Fibroblast of lung (primary cell): ENCODE data around the gene WDR46. TPM values are rescaled to one million over a fixed set of nuclear protein-coding genes. Genes with fewer than 3 reads are reported as not detected.
"Not testable (repeated sequence)": the region's sequence is repeated elsewhere in the genome, so short reads cannot be mapped to it uniquely, and the experiment has no call there.

ENCODE experiments used
- DNase-seq, 2 donors: peaks; one replicate each; pipeline versions ENCODE4 v3.0.0 to v3.0.0-alpha.2; 2010; ENCODE audit warnings: low read depth in 2 of 2
- H2AFZ ChIP-seq: 2 replicates; pipeline ENCODE4 v1.5.1; 2012; ENCODE audit warnings: low read length, control low read depth, inconsistent platforms
- H3K27ac ChIP-seq: 2 replicates; pipeline ENCODE4 v1.5.1; 2011; ENCODE audit warnings: low read length, control low read depth; ENCODE audit not compliant: insufficient read depth
- H3K27me3 ChIP-seq: 2 replicates; pipeline ENCODE4 v1.5.1; 2011; ENCODE audit warnings: mild to moderate bottlenecking, low read length; ENCODE audit not compliant: control insufficient read depth, insufficient read depth
- H3K36me3 ChIP-seq: 2 replicates; pipeline ENCODE4 v1.5.1; 2011; ENCODE audit warnings: low read length; ENCODE audit not compliant: control insufficient read depth, insufficient read depth
- H3K4me1 ChIP-seq: 2 replicates; pipeline ENCODE4 v1.5.1; 2011; ENCODE audit warnings: low read length; ENCODE audit not compliant: control insufficient read depth, insufficient read depth; ENCODE audit errors: extremely low read depth
- H3K4me2 ChIP-seq: 2 replicates; pipeline ENCODE4 v1.5.1; 2011; ENCODE audit warnings: low read length, control low read depth; ENCODE audit not compliant: insufficient read depth; ENCODE audit errors: extremely low read depth
- H3K4me3 ChIP-seq, 4 experiments: fragments of 200-600 bp in 1 of 4; sonication (generic) in 1 of 4; replicated peaks in 1 of 4; 2 replicates each; pipeline ENCODE4 v1.5.1; 2011 to 2016; ENCODE audit warnings: low read length in 4 of 4, low read depth in 3 of 4, mild to moderate bottlenecking in 3 of 4, control low read depth in 2 of 4, inconsistent platforms in 1 of 4, mixed read lengths in 1 of 4; ENCODE audit not compliant: insufficient read depth in 1 of 4; ENCODE audit errors: control extremely low read depth in 1 of 4
- H3K79me2 ChIP-seq: 2 replicates; pipeline ENCODE4 v1.5.1; 2012; ENCODE audit warnings: mild to moderate bottlenecking, low read length, inconsistent platforms; ENCODE audit not compliant: control insufficient read depth, insufficient read depth
- H3K9ac ChIP-seq: 2 replicates; pipeline ENCODE4 v1.5.1; 2011; ENCODE audit warnings: mild to moderate bottlenecking, low read length, control low read depth; ENCODE audit not compliant: insufficient read depth
- H3K9me3 ChIP-seq: 2 replicates; pipeline ENCODE4 v1.5.1; 2012; ENCODE audit warnings: low read depth, low read length; ENCODE audit not compliant: control insufficient read depth, insufficient read depth
- H4K20me1 ChIP-seq: 2 replicates; pipeline ENCODE4 v1.5.1; 2011; ENCODE audit warnings: low read length; ENCODE audit not compliant: control insufficient read depth, insufficient read depth; ENCODE audit errors: extremely low read depth
- EZH2 ChIP-seq: IDR thresholded peaks from 2 replicates; pipeline ENCODE4 v1.5.1; 2012; ENCODE audit warnings: low read length, control low read depth, mild to moderate bottlenecking; ENCODE audit errors: missing control alignments
- polyA plus RNA-seq, 2 donors: library from polyadenylated mRNA; depleted of rRNA in 1 of 2; stranded (reverse) in 1 of 2; unstranded in 1 of 2; fragments of >200 nt; gene quantifications; 2 replicates each; pipeline ENCODE4 v1.2.1, GENCODE V29; 2011 to 2012; ENCODE audit warnings: missing spikeins in 1 of 2
- total RNA-seq: library from RNA; depleted of rRNA; stranded (reverse); fragments of >200 nt; gene quantifications from 2 replicates; pipeline ENCODE4 v1.2.1, GENCODE V29; 2014
- TF ChIP-seq, protein P1 (sequence below), 2 donors: IDR thresholded peaks in 1 of 2; conservative IDR thresholded peaks in 1 of 2; 1 replicate in 1 of 2; 2 replicates in 1 of 2; pipeline ENCODE4 v1.5.1; 2011 to 2012; ENCODE audit warnings: low read length in 2 of 2, control low read depth in 1 of 2, inconsistent platforms in 1 of 2, low read depth in 1 of 2, mild to moderate bottlenecking in 1 of 2

The WDR46 gene
- total and polyA plus RNA-seq, 2 donors (not counting 1 experiment from before 2014, with no cell fraction given) = 31.1 to 55.2 TPM

DNA sequence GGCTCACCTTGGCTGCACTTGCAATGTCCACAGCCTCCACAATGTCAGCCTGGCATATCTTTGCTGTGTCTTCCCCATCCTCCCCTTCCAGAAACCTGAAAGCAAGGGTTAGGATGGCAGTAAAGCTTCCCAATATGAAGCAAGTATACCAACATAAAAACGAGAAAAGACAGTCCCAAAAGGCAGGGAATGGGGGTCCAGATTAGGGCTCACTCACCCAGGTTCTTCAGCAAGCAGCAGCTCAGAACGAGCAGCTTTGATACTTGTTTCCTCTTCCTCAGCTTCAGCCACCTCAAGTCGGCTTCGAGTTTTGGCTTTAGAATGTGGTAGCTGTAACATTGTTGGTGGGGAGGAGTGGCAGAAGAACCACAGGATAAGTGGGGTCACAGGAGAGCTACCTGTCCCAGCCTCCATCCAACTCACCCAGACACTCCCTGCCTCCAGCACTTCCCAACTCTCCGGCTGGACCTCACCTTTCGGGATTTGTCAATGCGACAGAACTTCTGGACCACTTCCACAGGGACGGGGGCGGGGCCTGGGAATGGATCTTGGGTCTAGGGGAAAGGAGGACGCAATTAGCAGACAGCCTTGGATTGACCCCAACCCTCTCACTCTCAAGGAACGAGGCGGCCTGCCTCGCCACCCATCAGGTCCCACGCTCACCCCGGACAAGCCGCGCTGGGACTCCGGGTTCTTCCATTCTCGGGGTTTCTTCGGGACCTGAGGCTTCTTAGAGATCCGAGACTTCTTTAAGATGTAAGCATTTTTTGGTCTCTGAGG is 708 bp downstream of the WDR46 start:
- Histone ChIP-seq H3K36me3 (peaks cover 25% of the 10 kb centered on the region), H3K27me3 (no peaks in the 10 kb centered on the region), H3K79me2 (peaks cover 31% of the 10 kb centered on the region), H3K4me3 (peak overlapping the region; percentile 86 to 99 (median 94)), H3K27ac (peak overlapping the region; percentile 75), H3K4me2 (peak overlapping the region; percentile 100), H3K9me3 (no peaks in the 10 kb centered on the region), H3K4me1 (peaks cover 11% of the 10 kb centered on the region), H4K20me1 (no peaks in the 10 kb centered on the region), H3K9ac (peak overlapping the region; percentile 73), H2AFZ (peak overlapping the region; percentile 92)
- no peak for DNase-seq
- TF ChIP-seq, protein P1, sequence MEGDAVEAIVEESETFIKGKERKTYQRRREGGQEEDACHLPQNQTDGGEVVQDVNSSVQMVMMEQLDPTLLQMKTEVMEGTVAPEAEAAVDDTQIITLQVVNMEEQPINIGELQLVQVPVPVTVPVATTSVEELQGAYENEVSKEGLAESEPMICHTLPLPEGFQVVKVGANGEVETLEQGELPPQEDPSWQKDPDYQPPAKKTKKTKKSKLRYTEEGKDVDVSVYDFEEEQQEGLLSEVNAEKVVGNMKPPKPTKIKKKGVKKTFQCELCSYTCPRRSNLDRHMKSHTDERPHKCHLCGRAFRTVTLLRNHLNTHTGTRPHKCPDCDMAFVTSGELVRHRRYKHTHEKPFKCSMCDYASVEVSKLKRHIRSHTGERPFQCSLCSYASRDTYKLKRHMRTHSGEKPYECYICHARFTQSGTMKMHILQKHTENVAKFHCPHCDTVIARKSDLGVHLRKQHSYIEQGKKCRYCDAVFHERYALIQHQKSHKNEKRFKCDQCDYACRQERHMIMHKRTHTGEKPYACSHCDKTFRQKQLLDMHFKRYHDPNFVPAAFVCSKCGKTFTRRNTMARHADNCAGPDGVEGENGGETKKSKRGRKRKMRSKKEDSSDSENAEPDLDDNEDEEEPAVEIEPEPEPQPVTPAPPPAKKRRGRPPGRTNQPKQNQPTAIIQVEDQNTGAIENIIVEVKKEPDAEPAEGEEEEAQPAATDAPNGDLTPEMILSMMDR (conservative IDR thresholded peaks at IDR 0.05 in 1 of 2, IDR thresholded peaks at IDR 0.05 in 1 of 2; ENCODE audit: low read depth in 1 of 2, low read length in 2 of 2) = no peak
- TF ChIP-seq EZH2 = no peak

DNA sequence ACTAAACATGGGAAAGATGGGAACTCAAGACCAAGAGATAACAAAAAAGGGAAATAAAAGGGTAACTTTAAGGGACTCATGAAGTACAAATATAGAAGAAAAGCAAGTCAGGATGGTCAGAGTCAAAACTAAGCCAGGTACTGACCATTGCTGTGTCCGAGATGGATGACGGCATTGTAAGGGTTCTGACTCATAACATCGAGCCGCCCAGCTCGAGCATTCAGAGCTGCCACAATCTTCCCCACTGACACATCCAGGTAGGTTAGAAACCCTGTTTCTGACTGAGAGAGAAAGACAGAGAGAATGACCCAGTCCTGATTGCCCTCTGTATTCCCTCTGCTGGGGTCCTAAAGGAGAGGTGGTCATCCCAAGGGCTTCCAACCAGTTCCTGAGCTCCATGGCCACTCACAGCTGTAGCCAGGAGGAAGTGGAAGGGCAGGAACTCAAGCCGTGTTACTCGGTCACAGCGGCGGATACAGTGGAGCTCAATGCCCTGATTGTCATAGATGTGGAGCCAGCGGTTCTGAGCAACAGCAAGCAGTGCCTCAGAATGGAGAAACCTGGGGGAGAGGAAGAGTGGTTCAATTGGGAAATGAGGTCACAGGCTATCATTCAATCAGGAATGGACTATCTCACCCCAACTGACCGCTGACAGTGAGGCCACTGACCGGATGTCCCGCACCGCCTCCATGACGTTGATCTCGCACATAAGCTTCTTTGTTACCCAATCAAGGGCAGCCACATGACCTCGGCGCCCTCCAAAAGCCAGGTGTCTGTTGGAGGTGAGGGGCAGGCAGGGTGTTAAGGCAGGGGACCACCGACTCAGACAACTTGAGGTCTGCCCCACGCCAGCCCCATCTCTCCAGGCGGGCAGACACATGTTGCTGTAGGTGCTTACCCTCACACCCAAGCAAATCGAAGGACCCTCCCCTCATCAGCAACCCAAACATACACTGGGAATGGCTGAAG is 1.8 kb downstream of the WDR46 start:
- DNase-seq = no peak
- peaks cover 24% of the 10 kb centered on the region for H3K36me3 ChIP-seq
- H3K27me3 ChIP-seq = no peaks in the 10 kb centered on the region
- H3K4me1 ChIP-seq = peaks cover 11% of the 10 kb centered on the region
- H3K79me2 ChIP-seq = peaks cover 31% of the 10 kb centered on the region
- H3K4me3 ChIP-seq = no peak overlapping the region
- no peak overlapping the region for H3K4me2 ChIP-seq
- TF ChIP-seq, protein P1 (conservative IDR thresholded peaks at IDR 0.05 in 1 of 2, IDR thresholded peaks at IDR 0.05 in 1 of 2; ENCODE audit: low read depth in 1 of 2, low read length in 2 of 2) = no peak
- TF ChIP-seq EZH2 = no peak
- no peaks in the 10 kb centered on the region for H3K9me3 ChIP-seq
- H3K27ac ChIP-seq = no peak overlapping the region
- no peak overlapping the region for H3K9ac ChIP-seq
- H2AFZ ChIP-seq = no peak overlapping the region
- no peaks in the 10 kb centered on the region for H4K20me1 ChIP-seq

- not testable (repeated sequence) for H3K9me3 ChIP-seq
These were observed 3.8 kb downstream of the WDR46 start for GRCh38 chr6:33285214-33285613.

More at GRCh38 chr6:33285214-33285613, 3.8 kb downstream of the WDR46 start:
- H4K20me1 ChIP-seq, H3K9ac ChIP-seq, H2AFZ ChIP-seq, H3K27ac ChIP-seq, H3K4me2 ChIP-seq, H3K27me3 ChIP-seq, DNase-seq, H3K4me1 ChIP-seq, H3K4me3 ChIP-seq: not testable (repeated sequence)
- peaks cover 24% of the 10 kb centered on the region for H3K36me3 ChIP-seq
- H3K79me2 ChIP-seq = peaks cover 27% of the 10 kb centered on the region
